GM19463 (cell line): ENCODE results near the gene SASS6.
A peak's percentile ranks its signal among the peaks of the same experiment; 100 is the strongest.

ENCODE experiments used
- ATAC-seq: cut with Tn5 transposase; IDR thresholded peaks from one replicate; pipeline ENCODE4 v1.9.1; 2021; ENCODE audit warnings: mild to moderate bottlenecking, moderate library complexity; ENCODE audit not compliant: unreplicated experiment

The SASS6 gene

DNA sequence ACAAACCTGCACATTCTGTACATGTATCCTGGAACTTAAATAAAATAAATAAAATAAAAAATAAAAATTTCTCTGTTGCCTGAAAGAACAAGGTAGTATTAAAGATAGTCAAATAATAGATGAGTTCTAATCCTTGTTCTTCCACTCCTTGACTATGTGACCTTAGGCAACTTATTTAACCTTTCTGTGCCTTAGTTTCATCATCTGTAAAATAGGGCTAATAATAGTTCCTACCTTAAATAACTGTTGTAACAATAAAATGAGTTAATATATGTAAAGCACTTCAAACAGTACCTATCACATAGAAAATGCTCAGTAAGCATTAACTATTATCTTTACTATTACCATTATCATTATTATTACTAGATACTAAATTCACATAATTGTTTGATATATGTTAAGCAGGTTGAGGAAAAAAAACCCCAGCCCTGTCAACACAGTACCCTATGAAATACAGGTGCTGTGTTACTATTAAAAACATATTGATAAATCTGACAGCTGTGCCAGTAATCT is 23.1 kb downstream of the SASS6 start:
- ATAC-seq: no peak

DNA sequence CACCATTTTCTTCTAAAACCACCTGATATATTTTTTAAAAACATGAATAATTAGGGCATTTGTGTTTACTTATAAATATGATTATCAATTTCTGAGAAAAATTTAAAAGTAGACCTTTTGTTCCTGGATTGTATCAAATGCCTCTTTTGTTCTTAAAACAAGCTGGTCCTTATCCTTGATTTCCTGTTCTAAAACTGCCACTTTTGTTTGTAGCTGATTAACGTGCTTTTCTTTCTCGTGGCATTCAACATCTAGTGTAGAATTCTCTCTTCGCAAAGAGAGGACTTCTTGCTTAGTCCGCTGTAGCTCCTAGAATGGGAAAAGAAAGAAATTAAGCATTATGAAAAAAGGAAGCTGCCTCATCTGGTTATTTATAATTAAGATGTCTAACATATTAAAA is 25.0 kb downstream of the SASS6 start:
- ATAC-seq: no peak

DNA sequence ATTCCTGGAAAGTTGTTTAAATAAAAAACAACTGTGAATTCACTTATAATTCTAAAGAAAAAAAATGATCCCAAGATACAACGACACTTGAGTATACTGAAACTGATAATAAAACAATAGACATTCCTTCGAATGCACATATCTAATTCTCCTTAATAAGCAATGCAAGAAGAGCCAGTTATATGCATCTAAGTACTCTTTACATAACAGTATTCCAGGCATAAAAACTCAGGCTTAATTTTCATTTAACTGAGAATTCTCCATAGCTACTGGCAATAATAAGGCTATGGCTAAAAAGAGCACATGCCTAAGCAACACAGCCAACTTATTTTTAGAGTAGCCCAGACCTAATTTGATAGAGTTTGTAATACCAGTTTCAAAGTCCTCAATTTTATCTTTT is 31.2 kb downstream of the SASS6 start:
- no peak for ATAC-seq

DNA sequence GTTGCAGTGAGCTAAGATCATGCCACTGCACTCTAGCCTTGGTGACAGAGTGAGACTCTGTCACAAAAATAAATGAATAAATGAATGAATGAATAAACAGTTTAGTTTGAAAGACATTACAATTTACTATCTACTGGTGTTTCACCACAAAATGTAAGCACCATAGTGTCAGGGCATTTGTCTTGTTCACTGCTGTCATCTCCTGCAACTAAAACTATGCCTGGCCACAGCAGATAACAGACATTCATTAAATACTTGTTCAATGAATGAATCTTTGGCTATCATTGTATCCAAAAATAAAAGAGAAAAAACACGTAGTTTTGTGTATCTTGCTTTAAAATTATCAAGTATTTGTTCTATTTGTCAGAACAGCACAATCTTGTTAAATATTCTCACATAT is 32.5 kb downstream of the SASS6 start:
- no peak for ATAC-seq

DNA sequence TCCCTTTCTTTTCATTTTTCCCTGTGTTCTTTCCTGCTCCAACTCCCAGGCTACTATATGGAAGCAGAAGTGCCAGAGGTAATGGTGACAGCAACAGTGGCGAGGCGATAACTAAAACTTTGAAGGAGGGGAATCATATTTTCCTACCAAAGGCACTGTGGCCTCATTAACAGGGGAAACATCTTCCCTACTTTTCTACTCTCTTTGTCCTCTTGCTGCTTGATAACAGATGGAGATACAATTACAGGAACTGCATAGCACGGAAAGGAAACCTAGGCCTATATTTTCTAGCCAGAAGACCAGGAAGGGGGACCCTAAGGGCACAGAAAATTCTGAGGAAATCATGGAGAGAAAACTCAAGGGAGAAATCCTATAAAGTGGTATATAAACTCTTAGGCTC is 42.3 kb downstream of the SASS6 start:
- no peak for ATAC-seq

DNA sequence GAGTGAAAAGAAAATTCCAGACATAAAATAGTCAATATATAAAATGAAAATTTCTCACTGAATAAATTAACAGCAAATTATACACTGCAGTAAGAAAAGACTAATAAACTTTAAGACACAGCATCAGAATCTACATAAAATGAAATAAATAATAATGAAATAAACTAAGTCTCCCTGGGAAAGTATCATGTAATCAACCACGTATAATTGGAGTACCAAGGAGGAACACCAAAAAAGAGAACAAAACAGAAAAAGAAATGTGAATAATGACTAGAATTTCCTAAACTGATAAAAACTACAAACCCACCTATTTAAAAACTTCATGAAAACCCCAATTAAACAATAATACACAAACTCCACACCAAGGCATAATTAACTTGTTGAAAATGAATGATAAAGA is 43.6 kb downstream of the SASS6 start:
- ATAC-seq: no peak

DNA sequence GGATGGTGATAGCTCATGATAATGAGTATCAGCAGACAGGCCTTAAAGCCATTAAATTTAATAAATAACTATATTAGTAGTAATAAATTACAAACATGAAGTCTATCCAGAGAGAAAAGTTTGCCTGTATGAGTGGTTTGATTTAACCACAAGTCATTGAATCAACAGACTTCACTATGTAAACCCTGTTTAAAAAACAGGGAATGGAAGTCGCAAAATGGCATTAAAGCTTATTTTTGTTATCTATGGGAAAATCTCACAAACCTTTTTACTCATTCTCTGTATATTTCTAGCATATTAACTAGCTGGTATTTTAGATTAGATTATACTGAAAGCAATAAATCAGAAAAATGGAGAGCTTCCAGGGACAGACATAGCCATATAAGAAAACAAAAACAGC is 45.3 kb downstream of the SASS6 start:
- no peak for ATAC-seq

DNA sequence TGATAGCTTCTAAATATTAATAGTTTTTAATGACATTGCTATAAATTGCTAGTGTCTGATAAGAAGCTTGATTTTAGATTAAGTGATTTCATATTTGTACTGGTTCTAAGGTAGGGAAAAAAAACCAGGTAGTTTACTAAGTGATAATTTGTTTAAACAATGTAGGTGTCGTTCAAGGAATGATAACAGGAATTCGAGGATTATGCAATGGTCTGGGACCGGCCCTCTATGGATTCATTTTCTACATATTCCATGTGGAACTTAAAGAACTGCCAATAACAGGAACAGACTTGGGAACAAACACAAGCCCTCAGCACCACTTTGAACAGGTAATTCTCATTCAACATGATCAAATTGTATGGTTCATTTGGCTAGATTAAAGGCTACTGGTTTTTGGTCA is 52.4 kb downstream of the SASS6 start:
- no peak for ATAC-seq

DNA sequence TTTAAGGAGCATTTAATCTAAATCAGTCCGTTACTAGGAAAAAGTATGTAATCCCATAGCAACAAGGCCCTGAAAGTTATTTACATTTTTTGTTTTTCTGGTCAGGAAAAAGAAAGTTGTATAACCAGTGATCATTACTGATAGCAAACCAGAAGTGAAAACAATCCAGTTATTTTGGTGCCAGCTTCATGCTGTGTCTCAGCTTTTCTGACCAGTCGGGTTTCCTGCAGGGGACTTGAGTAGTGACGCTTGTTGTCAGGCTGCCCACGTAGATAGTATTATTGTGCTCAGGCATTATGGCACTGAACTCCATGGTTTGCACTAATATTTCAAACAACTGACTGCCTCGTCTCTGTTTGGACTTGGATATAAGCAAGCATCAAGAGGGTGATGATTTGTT is 55.2 kb downstream of the SASS6 start:
- peak; percentile 47 for ATAC-seq

DNA sequence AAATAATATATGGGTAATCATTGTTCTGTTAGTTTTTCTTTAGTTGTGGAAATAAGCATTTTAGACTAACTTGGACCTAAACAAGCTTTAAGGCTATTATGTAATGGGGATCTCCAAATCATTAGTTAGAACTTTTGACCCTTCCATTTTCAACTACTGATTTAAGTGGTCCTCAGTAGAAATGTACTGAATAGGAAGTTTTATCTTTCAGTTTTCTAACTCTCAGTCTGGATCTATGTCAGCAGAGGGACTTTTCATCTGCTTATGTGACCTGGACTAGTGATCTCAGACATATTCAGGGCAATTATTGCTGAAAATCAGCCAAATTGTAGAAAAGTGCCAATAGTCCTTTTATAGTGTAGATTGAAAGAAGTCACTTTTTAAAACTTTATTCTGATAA is 56.0 kb downstream of the SASS6 start:
- peak; percentile 65 for ATAC-seq

DNA sequence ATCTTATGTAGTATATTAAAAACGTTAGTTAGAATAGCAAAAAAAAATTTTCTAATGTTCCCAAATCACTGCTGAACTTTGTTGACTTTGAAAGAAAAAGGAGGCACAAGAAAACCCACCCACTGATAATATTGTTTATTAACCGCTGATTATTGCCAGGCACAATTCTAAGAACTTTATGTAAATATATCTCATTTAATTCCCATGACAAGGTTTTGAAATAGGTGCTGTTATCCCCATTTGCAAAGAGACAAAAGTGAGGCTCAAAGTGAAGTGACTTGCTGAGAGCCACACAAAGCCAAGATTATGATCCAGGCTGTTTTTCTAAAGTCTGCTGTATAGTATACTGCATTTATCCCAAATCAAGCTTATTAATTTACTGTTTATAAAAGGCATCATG is 56.4 kb downstream of the SASS6 start:
- ATAC-seq: peak; percentile 2

DNA sequence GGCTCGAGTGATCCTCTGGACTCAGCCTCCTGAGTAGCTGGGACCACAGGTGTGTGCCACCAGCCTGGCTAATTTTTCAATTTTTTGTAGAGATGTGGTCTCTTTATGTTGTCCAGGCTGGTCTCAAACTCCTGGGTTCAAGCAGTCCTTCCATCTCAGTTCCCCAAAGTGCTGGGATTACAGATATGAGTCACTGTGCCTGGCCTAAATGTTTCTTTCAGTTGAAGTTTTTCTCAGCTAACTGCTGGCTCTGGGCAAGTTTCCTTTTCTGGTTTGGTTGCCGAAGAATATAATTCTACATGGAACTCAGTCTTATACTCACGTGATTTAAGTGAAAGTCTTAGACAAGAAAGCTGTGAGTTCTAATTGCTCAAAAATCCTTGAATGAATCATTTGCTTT is 57.0 kb downstream of the SASS6 start:
- peak; percentile 59 for ATAC-seq

DNA sequence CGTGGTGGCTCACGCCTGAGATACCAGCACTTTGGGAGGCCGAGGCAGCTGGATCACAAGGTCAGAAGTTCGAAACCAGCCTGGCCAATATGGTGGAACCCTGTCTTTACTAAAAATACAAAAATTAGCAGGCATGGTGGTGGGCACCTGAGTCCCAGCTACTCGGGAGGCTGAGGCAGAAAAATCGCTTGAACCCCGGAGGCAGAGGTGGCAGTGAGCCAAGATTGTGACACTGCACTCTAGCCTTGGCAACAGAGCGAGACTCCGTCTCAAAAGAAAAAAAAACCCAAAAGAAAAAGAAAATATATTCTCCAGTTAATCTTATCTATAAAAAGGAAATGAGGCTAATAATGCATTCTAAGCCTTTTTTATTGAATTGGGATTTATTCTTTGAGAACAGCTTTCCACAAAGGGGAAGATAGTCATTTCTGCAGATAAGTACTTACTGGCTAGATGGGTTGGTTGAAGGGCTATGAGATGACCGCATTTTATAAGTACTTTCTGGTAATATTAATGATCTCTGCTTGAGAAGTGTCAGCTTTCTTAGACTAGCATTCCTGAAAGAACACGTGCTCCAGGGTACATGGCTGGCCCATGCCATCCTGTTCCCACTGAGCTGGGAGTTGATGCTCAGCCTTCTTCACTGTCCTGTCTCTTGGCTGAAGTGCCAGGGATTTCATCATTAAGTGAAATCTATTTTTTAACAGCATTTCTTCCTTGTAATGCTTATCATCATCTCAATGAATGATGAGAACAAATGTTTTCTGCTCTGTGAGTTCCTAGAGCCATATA is 57.9 kb downstream of the SASS6 start:
- ATAC-seq: no peak

DNA sequence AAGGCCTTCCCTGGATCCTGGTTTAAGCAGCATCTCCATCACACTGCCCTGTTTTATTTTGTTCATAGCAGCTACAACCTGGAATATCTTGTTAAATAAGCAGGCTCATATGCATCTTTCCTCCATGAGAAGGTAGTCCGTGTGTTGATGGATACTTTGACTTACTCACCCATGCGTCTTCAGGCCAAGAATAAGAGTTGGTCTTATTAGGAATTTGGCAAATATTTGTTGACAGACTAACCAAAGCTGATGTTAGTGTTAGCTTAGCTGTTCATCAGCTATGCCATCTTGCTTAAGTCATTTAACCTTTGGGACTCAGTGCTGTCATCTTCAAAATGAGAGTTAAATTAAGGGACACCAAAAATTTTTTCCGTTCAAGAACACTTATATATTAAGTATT is 59.2 kb downstream of the SASS6 start:
- ATAC-seq: no peak

DNA sequence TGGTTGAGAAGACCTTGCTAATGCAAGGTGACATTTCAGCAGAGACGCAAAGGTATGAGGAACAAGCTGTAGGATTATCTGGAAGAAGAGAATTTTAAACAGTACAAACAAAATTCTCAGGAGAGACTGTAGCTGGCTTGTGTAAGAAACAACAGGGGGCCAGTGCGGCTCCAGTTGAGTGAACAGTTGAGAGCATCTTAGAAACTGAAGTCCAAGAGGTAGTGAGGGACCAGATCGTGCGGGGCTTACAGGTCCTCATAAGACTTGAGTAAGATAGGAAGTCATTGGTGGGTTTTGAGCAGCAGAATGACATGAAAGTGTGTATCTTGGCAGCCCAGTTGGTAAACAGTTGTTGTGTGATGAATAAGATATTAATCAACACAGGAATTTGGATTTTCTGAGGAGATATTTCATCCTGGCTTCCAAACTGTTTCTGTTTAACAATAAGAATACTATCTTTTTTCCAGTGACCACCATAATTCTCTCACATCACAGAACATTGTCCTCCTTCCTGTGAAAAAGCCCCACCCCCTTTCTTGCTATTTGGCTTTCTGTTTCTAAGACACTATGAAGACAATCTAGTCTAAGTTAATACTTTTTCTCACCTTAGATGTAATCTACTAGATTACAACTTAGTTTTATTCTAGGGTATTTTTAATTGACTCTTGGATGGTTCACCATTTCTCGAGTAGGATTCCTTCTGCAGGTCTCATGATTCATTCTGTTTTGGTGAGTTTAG is 62.4 kb downstream of the SASS6 start:
- ATAC-seq: no peak

DNA sequence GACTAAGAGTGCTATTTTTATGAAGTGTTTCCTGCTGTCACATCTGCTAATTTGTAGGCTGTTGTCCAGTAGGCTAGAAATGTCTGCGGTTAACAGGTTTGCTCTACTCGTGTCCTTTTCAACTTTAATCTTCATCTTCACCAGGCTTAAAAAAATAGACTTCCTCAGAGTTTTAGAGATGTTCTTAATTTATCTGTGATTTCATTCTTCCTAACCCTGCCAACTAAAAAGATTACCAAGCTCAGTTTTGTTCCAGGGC is 66.8 kb downstream of the SASS6 start:
- ATAC-seq: no peak

DNA sequence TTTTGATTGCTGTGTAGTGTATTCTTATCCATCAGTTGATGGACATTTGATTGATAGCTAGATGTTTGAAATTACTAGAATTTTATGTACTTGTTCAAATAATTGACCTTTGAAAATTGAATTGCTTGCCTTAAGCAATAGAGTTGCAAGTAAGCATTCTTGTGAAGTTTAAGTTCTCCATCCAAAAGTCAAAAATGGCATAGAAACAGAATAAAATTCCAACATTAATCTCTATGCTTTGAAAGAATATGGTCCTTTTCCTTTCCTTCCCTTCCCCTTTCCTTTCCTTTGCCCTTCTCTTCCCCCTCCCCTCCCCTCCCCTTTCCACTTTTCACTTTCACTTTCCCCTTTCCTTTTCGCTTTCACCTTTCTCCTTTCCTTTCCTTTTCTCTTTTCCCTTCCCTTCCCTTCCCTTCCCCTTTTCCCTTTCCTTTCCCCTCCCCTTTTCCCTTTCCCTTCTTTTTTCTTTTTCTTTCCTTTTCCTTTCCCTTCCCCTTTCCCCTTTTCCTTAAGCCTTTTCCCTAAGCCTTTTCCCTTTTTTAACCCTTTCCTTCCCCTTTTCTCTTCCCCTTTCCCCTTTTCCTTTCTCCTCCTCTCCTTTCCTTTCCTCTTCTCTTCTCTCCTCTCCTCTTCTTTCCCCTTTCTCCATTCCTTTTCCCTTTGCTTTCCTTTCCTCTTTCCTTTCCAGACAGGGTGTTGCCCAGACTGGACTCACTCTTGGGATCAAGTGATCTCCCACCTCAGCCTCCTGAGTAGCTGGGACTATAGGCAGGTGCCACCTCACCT is 67.4 kb downstream of the SASS6 start:
- no peak for ATAC-seq

DNA sequence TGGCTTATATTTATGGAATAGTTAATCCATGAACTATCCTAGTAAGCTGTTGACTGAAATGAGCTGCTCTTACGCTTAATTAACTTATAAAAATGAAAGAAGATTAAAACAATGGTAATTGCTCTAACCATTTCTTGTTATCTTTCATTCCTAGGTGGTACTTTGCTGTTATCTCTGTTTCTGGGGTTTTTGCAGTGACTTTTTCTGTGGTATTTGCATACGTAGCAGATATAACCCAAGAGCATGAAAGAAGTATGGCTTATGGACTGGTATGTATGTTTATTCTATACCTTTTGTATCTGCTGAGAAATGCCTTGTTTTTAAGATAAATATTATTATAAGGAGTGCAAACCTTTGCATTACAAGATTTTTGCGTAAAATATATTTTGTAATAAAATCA is 71.0 kb downstream of the SASS6 start:
- no peak for ATAC-seq

DNA sequence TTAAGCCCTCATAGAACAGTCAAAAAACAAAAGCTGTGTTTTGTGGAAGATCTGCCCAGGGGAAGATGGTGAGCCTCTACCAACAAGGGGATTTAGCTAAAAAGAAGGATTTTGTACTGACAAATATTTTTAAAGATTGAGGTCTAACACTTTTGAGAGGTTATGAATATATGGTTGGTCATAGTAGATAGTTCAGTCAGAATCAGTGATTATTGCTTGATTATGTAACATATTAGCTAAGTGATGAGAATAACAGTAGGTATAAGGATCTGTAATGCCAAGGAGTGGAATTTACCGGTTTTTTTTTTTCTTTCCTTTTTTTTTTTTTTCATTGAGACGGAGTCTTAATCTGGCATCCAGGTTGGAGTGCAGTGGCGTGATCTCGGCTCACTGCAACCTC is 79.0 kb downstream of the SASS6 start:
- no peak for ATAC-seq

DNA sequence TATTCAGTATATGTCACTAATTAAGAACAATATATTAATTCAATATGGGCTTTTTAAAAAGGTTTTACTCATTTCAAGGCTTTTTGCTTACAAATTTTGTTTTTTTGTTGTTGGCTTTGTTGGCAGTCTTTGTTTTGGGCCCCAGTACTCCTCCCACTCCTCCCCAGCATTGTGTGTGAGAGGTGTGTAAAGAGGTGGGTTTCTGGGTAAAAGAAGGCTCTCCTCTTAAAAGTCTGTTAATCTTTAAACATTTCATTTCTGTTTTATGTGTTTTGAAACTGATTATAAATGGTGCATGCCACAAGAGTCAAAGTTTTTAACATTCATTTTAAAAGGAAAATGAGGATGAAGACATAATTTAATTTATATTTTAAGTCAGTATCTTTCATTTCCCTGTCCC is 79.6 kb downstream of the SASS6 start:
- ATAC-seq: peak; percentile 67

DNA sequence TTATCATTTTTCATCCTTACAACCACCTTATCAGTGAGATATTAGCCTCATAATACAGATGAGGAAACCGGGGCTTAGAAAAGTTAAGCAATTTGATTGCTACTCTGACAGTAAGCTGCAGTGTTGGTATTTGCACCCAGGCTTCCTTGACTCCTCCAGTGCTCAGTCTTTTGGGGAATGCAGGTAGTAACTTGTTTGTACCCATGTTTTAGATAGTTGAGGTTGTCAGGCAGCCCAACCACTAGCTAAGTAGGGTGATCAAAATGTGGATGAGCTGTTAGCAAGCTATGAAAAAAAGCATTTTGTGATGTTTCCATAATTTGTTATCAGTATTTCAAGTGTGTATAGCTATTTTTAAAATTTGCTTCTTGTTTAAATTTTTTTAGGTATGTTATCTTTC is 80.8 kb downstream of the SASS6 start:
- ATAC-seq: no peak

DNA sequence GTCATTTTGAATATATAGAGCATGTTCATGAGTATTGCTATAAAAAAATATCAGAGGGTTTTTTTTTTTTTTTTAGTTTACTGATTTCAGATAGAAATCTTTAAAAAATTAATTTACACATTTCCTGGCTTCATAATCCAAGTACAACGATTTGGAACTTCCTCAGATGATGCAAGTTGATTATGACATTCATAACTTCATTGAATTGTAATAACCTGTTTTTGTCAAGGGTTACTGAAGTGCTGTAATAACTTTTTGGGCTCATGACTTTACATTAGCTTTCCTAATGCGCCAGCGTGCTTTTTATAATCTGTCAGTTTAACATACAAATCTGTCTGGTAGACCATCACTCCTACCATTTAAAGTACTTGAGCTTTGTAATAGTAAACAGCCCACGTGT is 81.3 kb downstream of the SASS6 start:
- ATAC-seq: no peak
